Adipose tissue (tissue), 3 donors: Measurements from ENCODE around the gene MEIS2. TPM values are rescaled to one million over a fixed set of nuclear protein-coding genes. Genes with fewer than 3 reads are reported as not detected.

Experiments
- H3K27ac ChIP-seq: one replicate; pipeline ENCODE4 v1.5.1; 2013; ENCODE audit warnings: low read depth, low read length
- WGBS, 3 donors: extraction: QIAGEN DNeasy Blood & Tissue Kit; methylation state at CpG; one replicate each; pipeline ENCODE4 v1.1.7; 2013; 5-methylcytosine and 5-hydroxymethylcytosine counted together
- polyA plus RNA-seq, 3 donors: library from polyadenylated mRNA; stranded (reverse); fragments of 200-250 nt; gene quantifications; one replicate each; pipeline ENCODE4 v1.2.3, GENCODE V29; 2013
- donor health status: healthy with polysubstance abuse.
- donor health status: Bipolar disorder and iron deficiency.
- donor health status: healthy.

The MEIS2 gene
- polyA plus RNA-seq, 3 donors, result 6.6 to 16.9 (median 9.0) TPM

GRCh38 chr15:36932070-36932469 lies 168.3 kb downstream of the MEIS2 start:
- whole genome bisulfite sequencing, 3 donors, result 86 to 91% (median 90%) methylated on average over 5 of the region's 5 CpGs
- no peak overlapping the region for H3K27ac ChIP-seq

- WGBS, 3 donors, result 59 to 74% (median 65%) methylated on average over 3 of the region's 3 CpGs
- no peak overlapping the region for H3K27ac ChIP-seq
Observed at GRCh38 chr15:36931434-36931833, 168.9 kb downstream of the MEIS2 start.

GRCh38 chr15:36926427-36926825 lies 173.9 kb downstream of the MEIS2 start:
- 75 to 87% (median 80%) methylated on average over 3 of the region's 3 CpGs for WGBS, 3 donors

GRCh38 chr15:36925653-36926426 lies 174.5 kb downstream of the MEIS2 start:
- WGBS, 3 donors, result 72 to 80% (median 78%) methylated on average over 9 of the region's 9 CpGs
- no peak overlapping the region for H3K27ac ChIP-seq

More at GRCh38 chr15:36926427-36926825, 173.9 kb downstream of the MEIS2 start:
- no peak overlapping the region for H3K27ac ChIP-seq

- no peak overlapping the region for H3K27ac ChIP-seq
- 85 to 92% (median 90%) methylated on average over 5 of the region's 5 CpGs for WGBS, 3 donors
Observed at GRCh38 chr15:36925049-36925448, 175.3 kb downstream of the MEIS2 start.

- WGBS, 3 donors, result 69 to 75% (median 70%) methylated on average over 4 of the region's 4 CpGs
- no peak overlapping the region for H3K27ac ChIP-seq
Observed at GRCh38 chr15:36924034-36924433, 176.3 kb downstream of the MEIS2 start.

- no peak overlapping the region for H3K27ac ChIP-seq
- 58 to 78% (median 62%) methylated on average over 9 of the region's 9 CpGs for WGBS, 3 donors
Observed at GRCh38 chr15:36921484-36922091, 178.8 kb downstream of the MEIS2 start.

- WGBS, 3 donors, result 74 to 78% (median 77%) methylated on average over 4 of the region's 4 CpGs
- no peak overlapping the region for H3K27ac ChIP-seq
Observed at GRCh38 chr15:36917411-36918267, 182.7 kb downstream of the MEIS2 start.

GRCh38 chr15:36914960-36915808 lies 185.2 kb downstream of the MEIS2 start:
- no peak overlapping the region for H3K27ac ChIP-seq
- WGBS, 3 donors, result 34 to 54% (median 47%) methylated on average over 3 of the region's 3 CpGs

- no peak overlapping the region for H3K27ac ChIP-seq
- 35 to 51% (median 35%) methylated on average over 4 of the region's 4 CpGs for WGBS, 3 donors
Observed at GRCh38 chr15:36914466-36914865, 185.9 kb downstream of the MEIS2 start.

GRCh38 chr15:36912311-36912712 lies 188.0 kb downstream of the MEIS2 start:
- H3K27ac ChIP-seq, result no peak overlapping the region
- WGBS, 3 donors, result 70 to 80% (median 72%) methylated on average over 2 of the region's 2 CpGs

- WGBS, 3 donors, result 71 to 90% (median 77%) methylated on average over 5 of the region's 5 CpGs
- H3K27ac ChIP-seq, result no peak overlapping the region
Observed at GRCh38 chr15:36911322-36911944, 188.9 kb downstream of the MEIS2 start.

- H3K27ac ChIP-seq, result no peak overlapping the region
- WGBS, 3 donors, result 79 to 85% (median 85%) methylated on average over 4 of the region's 4 CpGs
Observed at GRCh38 chr15:36908991-36909390, 191.4 kb downstream of the MEIS2 start.

GRCh38 chr15:36907295-36907694 lies 193.1 kb downstream of the MEIS2 start:
- H3K27ac ChIP-seq, result no peak overlapping the region
- WGBS, 3 donors, result 84 to 90% (median 87%) methylated on average over 3 of the region's 3 CpGs

GRCh38 chr15:36905908-36906307 lies 194.4 kb downstream of the MEIS2 start:
- H3K27ac ChIP-seq, result no peak overlapping the region
- WGBS, 3 donors, result 57 to 69% (median 65%) methylated on average over 5 of the region's 5 CpGs

- 57 to 72% (median 71%) methylated on average over 3 of the region's 3 CpGs for WGBS, 3 donors
- H3K27ac ChIP-seq, result no peak overlapping the region
Observed at GRCh38 chr15:36904715-36905114, 195.6 kb downstream of the MEIS2 start.

GRCh38 chr15:36903922-36904556 lies 196.3 kb downstream of the MEIS2 start:
- no peak overlapping the region for H3K27ac ChIP-seq
- WGBS, 3 donors, result 56 to 74% (median 72%) methylated on average over 5 of the region's 5 CpGs
